Gastroesophageal sphincter (tissue), 4 donors: Measurements from ENCODE around the gene KLHDC4. TPM values are rescaled to one million over a fixed set of nuclear protein-coding genes. Genes with fewer than 3 reads are reported as not detected.
"Not testable (repeated sequence)": the region's sequence is repeated elsewhere in the genome, so short reads cannot be mapped to it uniquely, and the experiment has no call there.

Source experiments
- ATAC-seq: fragments of 150-250 bp; one replicate; pipeline ENCODE4 v1.9.1; 2016; ENCODE audit warnings: mild to moderate bottlenecking, moderate library complexity
- H3K27ac ChIP-seq, 4 donors: fragments of 200-600 bp; sonication (generic) in 3 of 4; 1 replicate in 3 of 4; 2 replicates in 1 of 4; pipeline ENCODE4 v1.5.1; 2016 to 2019
- H3K27me3 ChIP-seq: fragments of 200-600 bp; sonication (generic); one replicate; pipeline ENCODE4 v1.5.1; 2019
- H3K36me3 ChIP-seq, 2 donors: fragments of 200-600 bp; sonication (generic); one replicate each; pipeline ENCODE4 v1.5.1; 2019; ENCODE audit warnings: control low read depth in 1 of 2
- H3K4me1 ChIP-seq, 3 donors: fragments of 200-600 bp; sonication (generic); 1 replicate in 2 of 3; 2 replicates in 1 of 3; pipeline ENCODE4 v1.5.1; 2016 to 2019; ENCODE audit warnings: control low read depth in 2 of 3
- H3K4me3 ChIP-seq, 2 donors: fragments of 200-600 bp; sonication (generic); one replicate each; pipeline ENCODE4 v1.5.1; 2019; ENCODE audit warnings: mild to moderate bottlenecking in 1 of 2, moderate library complexity in 1 of 2
- H3K9me3 ChIP-seq, 3 donors: fragments of 200-600 bp; sonication (generic); one replicate each; pipeline ENCODE4 v1.5.1; 2017 to 2019; ENCODE audit warnings: control low read depth in 2 of 3
- CTCF ChIP-seq, 4 experiments: fragments of 200-600 bp in 2 of 4; fragments of 450-650 bp in 2 of 4; sonication (generic) in 1 of 4; IDR thresholded peaks; one replicate each; pipeline ENCODE4 v1.5.1; 2017 to 2019; ENCODE audit warnings: antibody characterized with exemption in 4 of 4, mild to moderate bottlenecking in 2 of 4, moderate library complexity in 2 of 4
- EP300 ChIP-seq: sonication (generic); formaldehyde crosslinking; IDR thresholded peaks from one replicate; pipeline ENCODE4 v1.6.1; 2017; ENCODE audit warnings: antibody characterized with exemption, mild to moderate bottlenecking
- POLR2A ChIP-seq, 2 donors: fragments of 450-650 bp; IDR thresholded peaks; one replicate each; pipeline ENCODE4 v1.6.1; 2017; ENCODE audit warnings: antibody characterized with exemption in 2 of 2, mild to moderate bottlenecking in 2 of 2, moderate library complexity in 1 of 2
- POLR2AphosphoS5 ChIP-seq: sonication (generic); formaldehyde crosslinking; IDR thresholded peaks from one replicate; pipeline ENCODE4 v1.6.1; 2017; ENCODE audit warnings: antibody characterized with exemption
- WGBS, 2 donors: methylation state at CpG; one replicate each; pipeline ENCODE4 v1.1.5; 2018; ENCODE audit warnings: low coverage in 1 of 2; 5-methylcytosine and 5-hydroxymethylcytosine counted together
- total RNA-seq, 4 donors: library from RNA; depleted of rRNA; stranded (reverse); fragments of >200 nt; gene quantifications; one replicate each; pipeline ENCODE4 v1.1.0, GENCODE V29; 2016

KLHDC4 gene
- total RNA-seq, 4 donors from 2014 or later: 9.8 to 33.8 (median 24.4) TPM

GRCh38 chr16:87684106-87684677 lies 81.6 kb downstream of the KLHDC4 start:
- WGBS, 2 donors: 96% methylated on average over 5 of the region's 24 CpGs; no CpG with 5 or more reads in 1 of the 2 donors
- TF ChIP-seq POLR2A (IDR thresholded peaks at IDR 0.05) (no peak), EP300 (no peak), POLR2AphosphoS5 (no peak), CTCF (IDR thresholded peaks at IDR 0.05) (no peak)
- no peaks in the 10 kb centered on the region for H3K9me3 ChIP-seq
- no peaks in the 10 kb centered on the region for H3K4me1 ChIP-seq
- H3K27ac ChIP-seq: no peak overlapping the region
- no peak overlapping the region for H3K4me3 ChIP-seq
- H3K27me3 ChIP-seq: peaks cover 87% of the 10 kb centered on the region
- no peaks in the 10 kb centered on the region for H3K36me3 ChIP-seq
- no peak for ATAC-seq

- Histone ChIP-seq H3K4me3 (no peak overlapping the region), H3K9me3 (no peaks in the 10 kb centered on the region), H3K27ac (no peak overlapping the region), H3K4me1 (no peaks in the 10 kb centered on the region), H3K27me3 (peaks cover 74% of the 10 kb centered on the region), H3K36me3 (no peaks in the 10 kb centered on the region)
- 81 to 83% methylated on average over 9 to 14 of the region's 18 CpGs for WGBS, 2 donors
- TF ChIP-seq POLR2A (IDR thresholded peaks at IDR 0.05) (no peak), POLR2AphosphoS5 (no peak), CTCF (IDR thresholded peaks at IDR 0.05) (no peak), EP300 (no peak)
- no peak for ATAC-seq
Observed at GRCh38 chr16:87682852-87683399, 82.9 kb downstream of the KLHDC4 start.

- Histone ChIP-seq H3K27me3 (peaks cover 66% of the 10 kb centered on the region), H3K4me1 (no peaks in the 10 kb centered on the region), H3K4me3 (no peak overlapping the region), H3K36me3 (no peaks in the 10 kb centered on the region), H3K9me3 (no peaks in the 10 kb centered on the region), H3K27ac (no peak overlapping the region)
- ATAC-seq: no peak
- TF ChIP-seq POLR2A (IDR thresholded peaks at IDR 0.05) (no peak), POLR2AphosphoS5 (no peak), EP300 (no peak), CTCF (IDR thresholded peaks at IDR 0.05) (no peak)
- 26 to 32% methylated on average over 4 to 8 of the region's 9 CpGs for WGBS, 2 donors
Observed at GRCh38 chr16:87681981-87682570, 83.7 kb downstream of the KLHDC4 start.

- not testable (repeated sequence) for H3K9me3 ChIP-seq, H3K36me3 ChIP-seq, H3K4me1 ChIP-seq, H3K27ac ChIP-seq, H3K4me3 ChIP-seq, ATAC-seq
- WGBS, 2 donors: 88 to 89% methylated on average over 20 to 29 of the region's 60 CpGs
- H3K27me3 ChIP-seq: peaks cover 56% of the 10 kb centered on the region
Observed at GRCh38 chr16:87681051-87681602, 84.7 kb downstream of the KLHDC4 start.

- WGBS, 2 donors: 100% methylated on average over 1 of the region's 17 CpGs; no CpG with 5 or more reads in 1 of the 2 donors
- peaks cover 48% of the 10 kb centered on the region for H3K27me3 ChIP-seq
- no peak for ATAC-seq
Observed at GRCh38 chr16:87680272-87680644, 85.5 kb downstream of the KLHDC4 start.

More at GRCh38 chr16:87680272-87680644, 85.5 kb downstream of the KLHDC4 start:
- Histone ChIP-seq H3K36me3 (no peaks in the 10 kb centered on the region), H3K9me3 (no peaks in the 10 kb centered on the region), H3K27ac (no peak overlapping the region), H3K4me1 (no peaks in the 10 kb centered on the region), H3K4me3 (no peak overlapping the region)
- TF ChIP-seq POLR2AphosphoS5 (no peak), CTCF (IDR thresholded peaks at IDR 0.05) (no peak), EP300 (no peak), POLR2A (IDR thresholded peaks at IDR 0.05) (no peak)
